Natural killer cell (primary cell): ENCODE results near the gene NETO2. TPM values are rescaled to one million over a fixed set of nuclear protein-coding genes. Genes with fewer than 3 reads are reported as not detected.
"Not testable (repeated sequence)": the region's sequence is repeated elsewhere in the genome, so short reads cannot be mapped to it uniquely, and the experiment has no call there.

Experiments
- ATAC-seq, 3 donors: fragments of 150-1000 bp in 2 of 3; fragments of 200-7000 bp in 1 of 3; cut with Tn5 transposase; 1 replicate in 1 of 3; 2 replicates in 2 of 3; pipeline ENCODE4 v1.10.0; 2021; ENCODE audit warnings: mild to moderate bottlenecking in 2 of 3, moderate library complexity in 2 of 3
- DNase-seq, 2 donors: peaks; one replicate each; pipeline versions ENCODE4 v3.0.0 to v3.0.0-alpha.2; 2013 to 2021; ENCODE audit warnings: mixed read lengths in 1 of 2
- H3K27ac ChIP-seq: one replicate; pipeline ENCODE4 v1.5.1; 2013; ENCODE audit warnings: mild to moderate bottlenecking, low read length
- H3K27me3 ChIP-seq: one replicate; pipeline ENCODE4 v1.6.1; 2013; ENCODE audit warnings: low read length; ENCODE audit not compliant: control insufficient read depth, insufficient read depth
- H3K36me3 ChIP-seq: one replicate; pipeline ENCODE4 v1.6.1; 2013; ENCODE audit warnings: low read length; ENCODE audit not compliant: control insufficient read depth, insufficient read depth
- H3K4me1 ChIP-seq: one replicate; pipeline ENCODE4 v1.6.1; 2013; ENCODE audit warnings: low read length; ENCODE audit not compliant: control insufficient read depth, insufficient read depth
- H3K4me3 ChIP-seq: one replicate; pipeline ENCODE4 v1.5.1; 2013; ENCODE audit warnings: low read length
- H3K9me3 ChIP-seq: one replicate; pipeline ENCODE4 v1.6.1; 2013; ENCODE audit warnings: low read length; ENCODE audit not compliant: control insufficient read depth, insufficient read depth
- H3K27ac Mint-ChIP-seq, 2 donors: one replicate each; pipeline ENCODE4 v1.8.0; 2022; ENCODE audit warnings: mild to moderate bottlenecking in 2 of 2, mixed read lengths in 2 of 2, moderate library complexity in 1 of 2
- H3K27me3 Mint-ChIP-seq, 2 donors: one replicate each; pipeline ENCODE4 v1.8.0; 2022; ENCODE audit warnings: low read depth in 2 of 2, mixed read lengths in 2 of 2
- H3K36me3 Mint-ChIP-seq: one replicate; pipeline ENCODE4 v1.8.0; 2022; ENCODE audit warnings: mixed read lengths
- H3K4me1 Mint-ChIP-seq, 2 donors: one replicate each; pipeline ENCODE4 v1.8.0; 2022; ENCODE audit warnings: mixed read lengths in 2 of 2
- H3K4me3 Mint-ChIP-seq: one replicate; pipeline ENCODE4 v1.8.0; 2022; ENCODE audit warnings: mild to moderate bottlenecking, moderate library complexity, mixed read lengths
- H3K9me3 Mint-ChIP-seq, 2 donors: one replicate each; pipeline ENCODE4 v1.8.0; 2022; ENCODE audit warnings: mixed read lengths in 2 of 2
- WGBS: methylation state at CpG from one replicate; pipeline ENCODE4 v1.1.7; 2013; ENCODE audit warnings: missing lambda C conversion rate; ENCODE audit not compliant: insufficient coverage; 5-methylcytosine and 5-hydroxymethylcytosine counted together
- intact Hi-C: fragments of 100-400 bp; cut with micrococcal nuclease; formaldehyde crosslinking; loops from one replicate; pipeline ENCODE4 v1.14.2; 2022
- total RNA-seq, 4 donors: library from RNA; stranded (reverse); fragments of 120-200 nt in 1 of 4; gene quantifications; one replicate each; pipeline versions ENCODE4 v1.2.3 to v1.2.4, GENCODE V29; 2013 to 2022
- TF ChIP-seq, protein P1 (sequence below): fragments of 200-600 bp; IDR thresholded peaks from one replicate; pipeline ENCODE4 v1.8.0; 2022; ENCODE audit warnings: antibody characterized with exemption

NETO2 gene
- total RNA-seq, 3 donors from 2014 or later (not counting 1 experiment from before 2014, with no cell fraction given), result 0.40 to 0.48 TPM; not detected in 1

DNA sequence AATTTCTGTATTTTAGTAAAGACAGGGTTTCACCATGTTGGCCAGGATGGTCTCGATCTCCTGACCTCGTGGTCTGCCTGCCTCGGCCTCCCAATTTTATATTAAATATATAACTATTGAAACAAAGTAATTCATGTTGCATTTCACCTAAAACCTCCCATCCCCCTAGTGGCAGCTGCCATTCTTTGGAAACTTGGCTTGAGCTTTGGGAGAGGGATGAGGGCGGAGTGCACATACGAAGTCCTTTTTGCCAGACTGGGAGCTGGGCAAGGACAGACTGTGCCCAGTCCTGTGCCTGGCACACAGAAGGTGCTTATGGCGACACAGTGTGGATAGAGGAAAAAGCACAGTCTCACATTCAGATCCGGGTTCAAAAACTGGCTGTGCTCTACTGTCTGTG lies 83.8 kb downstream of the NETO2 start:
- Histone ChIP-seq H3K27me3 (no peaks in the 10 kb centered on the region), H3K9me3 (no peaks in the 10 kb centered on the region), H3K4me1 (no peaks in the 10 kb centered on the region), H3K27ac (no peak overlapping the region), H3K4me3 (no peak overlapping the region), H3K36me3 (no peaks in the 10 kb centered on the region)
- DNase-seq (no peak), ATAC-seq (no peak)
- Mint-ChIP-seq H3K4me1 (no peaks in the 10 kb centered on the region), H3K4me3 (no peak overlapping the region), H3K9me3 (no peaks in the 10 kb centered on the region), H3K36me3 (no peaks in the 10 kb centered on the region), H3K27me3 (peaks cover 3 to 14% of the 10 kb centered on the region in 2 donors), H3K27ac (no peak overlapping the region)
- intact Hi-C loops, result no loop called here
- TF ChIP-seq, protein P1, sequence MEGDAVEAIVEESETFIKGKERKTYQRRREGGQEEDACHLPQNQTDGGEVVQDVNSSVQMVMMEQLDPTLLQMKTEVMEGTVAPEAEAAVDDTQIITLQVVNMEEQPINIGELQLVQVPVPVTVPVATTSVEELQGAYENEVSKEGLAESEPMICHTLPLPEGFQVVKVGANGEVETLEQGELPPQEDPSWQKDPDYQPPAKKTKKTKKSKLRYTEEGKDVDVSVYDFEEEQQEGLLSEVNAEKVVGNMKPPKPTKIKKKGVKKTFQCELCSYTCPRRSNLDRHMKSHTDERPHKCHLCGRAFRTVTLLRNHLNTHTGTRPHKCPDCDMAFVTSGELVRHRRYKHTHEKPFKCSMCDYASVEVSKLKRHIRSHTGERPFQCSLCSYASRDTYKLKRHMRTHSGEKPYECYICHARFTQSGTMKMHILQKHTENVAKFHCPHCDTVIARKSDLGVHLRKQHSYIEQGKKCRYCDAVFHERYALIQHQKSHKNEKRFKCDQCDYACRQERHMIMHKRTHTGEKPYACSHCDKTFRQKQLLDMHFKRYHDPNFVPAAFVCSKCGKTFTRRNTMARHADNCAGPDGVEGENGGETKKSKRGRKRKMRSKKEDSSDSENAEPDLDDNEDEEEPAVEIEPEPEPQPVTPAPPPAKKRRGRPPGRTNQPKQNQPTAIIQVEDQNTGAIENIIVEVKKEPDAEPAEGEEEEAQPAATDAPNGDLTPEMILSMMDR, result no peak
- 93% methylated on average over 4 of the region's 7 CpGs for WGBS

DNA sequence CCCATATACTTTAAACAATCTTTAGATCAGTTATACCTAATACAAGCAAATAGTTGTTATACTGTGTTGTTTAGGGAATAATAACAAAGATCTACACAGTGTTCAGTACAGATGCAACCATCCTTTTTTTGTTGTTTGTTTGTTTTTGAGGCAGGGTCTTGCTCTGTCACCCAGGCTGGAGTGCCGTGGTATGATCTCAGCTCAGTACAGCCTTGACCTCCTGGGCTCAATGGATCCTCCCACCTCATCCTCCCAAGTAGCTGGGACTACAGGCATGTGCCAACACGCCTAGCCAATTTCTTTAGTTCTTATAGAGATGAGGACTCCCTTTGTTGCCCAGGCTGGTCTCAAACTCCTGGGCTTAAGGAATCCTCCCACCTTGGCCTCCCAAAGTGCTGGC lies 84.6 kb downstream of the NETO2 start:
- H3K36me3 ChIP-seq, H3K27ac ChIP-seq, H3K9me3 Mint-ChIP-seq, H3K36me3 Mint-ChIP-seq, H3K4me1 Mint-ChIP-seq, H3K4me3 ChIP-seq, H3K27me3 ChIP-seq, DNase-seq, ATAC-seq, H3K9me3 ChIP-seq, H3K27ac Mint-ChIP-seq, H3K4me3 Mint-ChIP-seq, intact Hi-C loops, H3K4me1 ChIP-seq: not testable (repeated sequence)
- peaks cover 3 to 14% of the 10 kb centered on the region in 2 donors for H3K27me3 Mint-ChIP-seq
- 89% methylated on average over 2 of the region's 2 CpGs for WGBS

DNA sequence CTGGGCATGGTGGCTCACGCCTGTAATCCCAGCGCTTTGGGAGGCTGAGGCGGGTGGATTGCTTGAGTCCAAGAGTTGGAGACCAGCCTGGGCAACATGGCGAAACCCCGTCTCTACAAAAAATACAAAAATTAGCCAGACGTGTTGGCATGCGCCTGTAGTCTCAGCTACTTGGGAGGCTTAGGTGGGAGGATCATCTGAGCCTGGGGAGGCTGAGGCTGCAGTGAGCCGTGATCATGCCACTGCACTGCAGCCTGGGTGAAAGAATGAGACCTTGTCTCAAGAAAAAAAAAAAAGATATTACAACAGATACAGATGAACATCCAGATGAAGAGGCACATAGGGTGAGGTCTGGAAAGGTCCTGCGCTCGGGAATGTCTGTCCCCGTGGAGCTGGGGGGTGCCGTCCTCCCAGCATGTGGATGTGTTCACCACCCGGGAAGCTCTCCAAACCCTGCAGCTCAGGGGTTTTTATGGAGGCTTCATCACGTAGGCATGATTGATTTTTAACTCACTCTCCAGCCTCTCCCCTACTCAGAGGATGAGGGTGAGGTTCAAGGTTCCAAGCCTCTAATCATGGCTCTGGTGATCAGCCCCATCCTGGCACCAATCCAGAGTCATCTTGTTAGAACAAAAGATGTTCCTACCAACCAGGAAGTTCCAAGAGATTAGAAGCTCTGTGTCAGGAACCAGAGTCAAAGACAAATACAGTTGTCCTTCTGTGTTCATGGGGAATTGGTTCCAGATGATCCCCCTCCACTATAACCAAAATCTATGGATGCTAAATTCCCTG lies 85.3 kb downstream of the NETO2 start:
- no peaks in the 10 kb centered on the region for H3K36me3 Mint-ChIP-seq
- Histone ChIP-seq H3K27me3 (no peaks in the 10 kb centered on the region), H3K9me3 (no peaks in the 10 kb centered on the region), H3K27ac (no peak overlapping the region), H3K4me1 (no peaks in the 10 kb centered on the region), H3K4me3 (no peak overlapping the region), H3K36me3 (no peaks in the 10 kb centered on the region)
- ATAC-seq, result no peak
- H3K27me3 Mint-ChIP-seq, result peaks cover 3 to 14% of the 10 kb centered on the region in 2 donors
- no peaks in the 10 kb centered on the region for H3K4me1 Mint-ChIP-seq
- H3K4me3 Mint-ChIP-seq, result no peak overlapping the region
- no peak overlapping the region for H3K27ac Mint-ChIP-seq
- 93% methylated on average over 13 of the region's 14 CpGs for WGBS
- no peak for DNase-seq
- TF ChIP-seq, protein P1, result no peak
- intact Hi-C loops, result no loop called here
- no peaks in the 10 kb centered on the region for H3K9me3 Mint-ChIP-seq

DNA sequence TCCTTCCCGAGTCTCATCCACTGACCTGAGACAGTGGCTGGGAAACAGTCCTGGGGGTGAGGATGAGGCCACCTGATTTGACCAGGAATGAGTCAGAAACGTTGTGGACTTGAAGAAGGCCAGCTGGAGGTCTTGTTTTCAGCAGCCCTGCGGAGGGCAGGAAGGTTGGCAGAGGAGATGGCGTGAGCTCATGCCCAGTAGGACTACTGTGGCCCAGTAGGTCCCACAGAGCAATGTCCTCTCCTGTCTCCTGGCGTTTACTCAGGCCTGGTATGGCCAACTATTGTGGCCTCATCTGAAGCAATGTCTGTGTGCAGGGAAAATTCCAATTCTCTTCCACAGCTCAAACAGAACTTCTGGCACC lies 86.1 kb downstream of the NETO2 start:
- intact Hi-C loops, result no loop called here
- H3K4me1 Mint-ChIP-seq, result no peaks in the 10 kb centered on the region
- peaks cover 3 to 9% of the 10 kb centered on the region in 2 donors for H3K27me3 Mint-ChIP-seq
- no peak overlapping the region for H3K4me3 Mint-ChIP-seq
- H3K36me3 Mint-ChIP-seq, result no peaks in the 10 kb centered on the region
- no peak overlapping the region for H3K4me3 ChIP-seq
- TF ChIP-seq, protein P1, result no peak
- no peaks in the 10 kb centered on the region for H3K36me3 ChIP-seq
- H3K4me1 ChIP-seq, result no peaks in the 10 kb centered on the region
- no peaks in the 10 kb centered on the region for H3K9me3 Mint-ChIP-seq
- H3K9me3 ChIP-seq, result no peaks in the 10 kb centered on the region
- no peak for ATAC-seq
- no peak for DNase-seq
- no peak overlapping the region for H3K27ac Mint-ChIP-seq
- no peaks in the 10 kb centered on the region for H3K27me3 ChIP-seq
- H3K27ac ChIP-seq, result no peak overlapping the region
- 67% methylated on average over 5 of the region's 5 CpGs for WGBS
